ENCODE results near the gene SLC35B1. TPM values are rescaled to one million over a fixed set of nuclear protein-coding genes. Genes with fewer than 3 reads are reported as not detected.

SLC35B1 gene
- total and polyA plus RNA-seq, 2 of the 4 experiments (the other 2 are of a cell fraction) = 66.4 to 86.2 TPM

GRCh38 chr17:49656247-49656646 is 51.5 kb downstream of the SLC35B1 start:
- dilution Hi-C loops (cut with HindIII; ENCODE audit: low sequenced_read_pairs, unreplicated experiment) = no loop called here
- no TSS peak for BruUV-seq (replicated peaks)
- H4K20me1 ChIP-seq (ENCODE audit: insufficient read depth, low read length) = peaks cover 15% of the 10 kb centered on the region; the same call in 1 of the 2 replicates
- WGBS, 2 experiments (ENCODE audit: extremely low coverage in 2 of 2, insufficient read length in 1 of 2) = 78% methylated on average over 1 of the region's 1 CpG; no CpG with 5 or more reads in 1 of the 2 experiments
- TF ChIP-seq MXI1 (IDR thresholded peaks at IDR 0.05; ENCODE audit: borderline replicate concordance, low read depth, low read length) (no peak), CEBPB (IDR thresholded peaks at IDR 0.05; ENCODE audit: low read depth, low read length) (no peak), SMC3 (IDR thresholded peaks at IDR 0.05; ENCODE audit: low read depth, low read length) (no peak), MAZ (IDR thresholded peaks at IDR 0.05; ENCODE audit: borderline replicate concordance, low read depth, low read length) (no peak), CHD1 (IDR thresholded peaks at IDR 0.05; ENCODE audit: low read depth, low read length) (no peak), ELK1 (IDR thresholded peaks at IDR 0.05; ENCODE audit: borderline replicate concordance, low read depth, low read length) (no peak), CTCF (conservative IDR thresholded peaks at IDR 0.05; ENCODE audit: low read depth, low read length) (no peak), RFX5 (IDR thresholded peaks at IDR 0.05; ENCODE audit: low read depth, low read length) (no peak), USF2 (IDR thresholded peaks at IDR 0.05; ENCODE audit: low read depth, low read length) (no peak), POLR2A (IDR thresholded peaks at IDR 0.05; ENCODE audit: low read depth, low read length) (no peak), FOS (IDR thresholded peaks at IDR 0.05; ENCODE audit: low read depth, low read length) (no peak), RCOR1 (IDR thresholded peaks at IDR 0.05; ENCODE audit: insufficient replicate concordance, low read length) (no peak), BHLHE40 (IDR thresholded peaks at IDR 0.05; ENCODE audit: low read depth, low read length) (no peak), MAFK (IDR thresholded peaks at IDR 0.05; ENCODE audit: low read depth, low read length) (no peak), RAD21 (IDR thresholded peaks at IDR 0.05; ENCODE audit: low read length) (no peak), NFE2L2 (IDR thresholded peaks at IDR 0.05; ENCODE audit: low read depth, low read length) (no peak)
- H4K8ac ChIP-seq (ENCODE audit: low read depth in 2 of 2, low read length in 2 of 2) = no peak overlapping the region
- H3K4me1 ChIP-seq (ENCODE audit: control insufficient read depth, insufficient read depth, low read length) = no peaks in the 10 kb centered on the region
- H3K14ac ChIP-seq (replicated peaks; ENCODE audit: low read depth, low read length) = no peak overlapping the region
- ChIA-PET CTCF (interaction anchor here (0.6 kb wide), 1 partner anchor 15 kb away, joined by 3 read pairs; no protein-coding TSS in a partner anchor), POLR2A (ENCODE audit: unreplicated experiment) (no interaction called here)
- no peak overlapping the region for H2BK120ac ChIP-seq (ENCODE audit: low read depth, low read length)
- peaks cover 22 to 37% of the 10 kb centered on the region in 2 experiments for H3K79me1 ChIP-seq (ENCODE audit: low read depth in 1 of 2, low read length in 2 of 2)
- no peak overlapping the region for H3K4ac ChIP-seq (ENCODE audit: low read depth, low read length)
- no peak overlapping the region for H3K18ac ChIP-seq (ENCODE audit: low read depth, low read length)
- H4K5ac ChIP-seq (ENCODE audit: low read depth, low read length) = no peak overlapping the region
- no peak overlapping the region for H3K4me3 ChIP-seq (ENCODE audit: insufficient read depth, low read depth, low read length)
- H3K27ac ChIP-seq (ENCODE audit: insufficient read depth, low read length) = no peak overlapping the region
- H3K27me3 ChIP-seq (ENCODE audit: control insufficient read depth, insufficient read depth, low read length) = no peaks in the 10 kb centered on the region
- no peak overlapping the region for H2BK5ac ChIP-seq (ENCODE audit: low read depth, low read length, poor library complexity, severe bottlenecking)
- H3K4me2 ChIP-seq (ENCODE audit: low read depth, low read length) = no peak overlapping the region
- no peak overlapping the region for H2AK9ac ChIP-seq (replicated peaks; ENCODE audit: low read depth, low read length, poor library complexity)
- no peak overlapping the region for H4K91ac ChIP-seq (ENCODE audit: insufficient read depth, low read depth, low read length)
- ATAC-seq (ENCODE audit: low read depth) = no peak
- no peak overlapping the region for H2BK15ac ChIP-seq (ENCODE audit: low read depth, low read length)
- no peak overlapping the region for H3K9ac ChIP-seq (ENCODE audit: low read depth, low read length)
- H2AK5ac ChIP-seq (ENCODE audit: low read depth, low read length) = no peak overlapping the region
- intact Hi-C loops (cut with micrococcal nuclease) = no loop called here
- H3K9me1 ChIP-seq (ENCODE audit: insufficient read depth, low read length) = 0 out of 2 replicates have a peak, but pooled peaks cover 8% of the 10 kb centered on the region
- H2BK20ac ChIP-seq (ENCODE audit: low read depth, low read length) = no peak overlapping the region
- DNase-seq = no peak
- H3K56ac ChIP-seq (ENCODE audit: extremely low read depth, insufficient read depth, low read length) = no peak overlapping the region
- no peak overlapping the region for H2AFZ ChIP-seq (replicated peaks; ENCODE audit: low read length, poor library complexity)
- peaks cover 4% of the 10 kb centered on the region for H3K36me3 ChIP-seq (ENCODE audit: control insufficient read depth, insufficient read depth, low read length)
- in situ Hi-C loops (cut with MboI; ENCODE audit: low sequenced_read_pairs) = no loop called here
- H3K23ac ChIP-seq (ENCODE audit: low read depth, low read length) = no peak overlapping the region
- H3K9me3 ChIP-seq (ENCODE audit: control insufficient read depth, insufficient read depth, low read length) = no peaks in the 10 kb centered on the region
